Osteocyte (in vitro differentiated cells): Measurements from ENCODE around the gene ITFG2. TPM values are rescaled to one million over a fixed set of nuclear protein-coding genes. Genes with fewer than 3 reads are reported as not detected.
"Not testable (repeated sequence)": the region's sequence is repeated elsewhere in the genome, so short reads cannot be mapped to it uniquely, and the experiment has no call there.

ENCODE experiments used
- DNase-seq: peaks from one replicate; pipeline ENCODE4 v3.0.0; 2021; ENCODE audit warnings: mixed read lengths; ENCODE audit not compliant: unreplicated experiment; ENCODE audit errors: extremely low spot score
- H3K27ac Mint-ChIP-seq: one replicate; pipeline ENCODE4 v1.8.0; 2021; ENCODE audit warnings: mild to moderate bottlenecking, mixed read lengths; ENCODE audit not compliant: unreplicated experiment
- H3K27me3 Mint-ChIP-seq: one replicate; pipeline ENCODE4 v1.8.0; 2021; ENCODE audit warnings: mixed read lengths; ENCODE audit not compliant: unreplicated experiment
- H3K36me3 Mint-ChIP-seq: one replicate; pipeline ENCODE4 v1.8.0; 2021; ENCODE audit warnings: mixed read lengths; ENCODE audit not compliant: unreplicated experiment
- H3K4me1 Mint-ChIP-seq: one replicate; pipeline ENCODE4 v1.8.0; 2021; ENCODE audit warnings: mixed read lengths; ENCODE audit not compliant: unreplicated experiment
- H3K4me3 Mint-ChIP-seq: one replicate; pipeline ENCODE4 v1.8.0; 2021; ENCODE audit warnings: mild to moderate bottlenecking, moderate library complexity, mixed read lengths; ENCODE audit not compliant: unreplicated experiment
- H3K9me3 Mint-ChIP-seq: one replicate; pipeline ENCODE4 v1.8.0; 2021; ENCODE audit warnings: mixed read lengths; ENCODE audit not compliant: unreplicated experiment
- total RNA-seq: library from RNA; stranded (reverse); gene quantifications from 2 replicates; pipeline ENCODE4 v1.2.1, GENCODE V29; 2021
- TF ChIP-seq, protein P1 (sequence below): fragments of 200-600 bp; sonication (generic); IDR thresholded peaks from 2 replicates; pipeline ENCODE4 v1.5.0; 2021; ENCODE audit warnings: antibody characterized with exemption, mild to moderate bottlenecking, moderate library complexity

The ITFG2 gene
- total RNA-seq, 1 donor from 2014 or later: 35.4 TPM

DNA sequence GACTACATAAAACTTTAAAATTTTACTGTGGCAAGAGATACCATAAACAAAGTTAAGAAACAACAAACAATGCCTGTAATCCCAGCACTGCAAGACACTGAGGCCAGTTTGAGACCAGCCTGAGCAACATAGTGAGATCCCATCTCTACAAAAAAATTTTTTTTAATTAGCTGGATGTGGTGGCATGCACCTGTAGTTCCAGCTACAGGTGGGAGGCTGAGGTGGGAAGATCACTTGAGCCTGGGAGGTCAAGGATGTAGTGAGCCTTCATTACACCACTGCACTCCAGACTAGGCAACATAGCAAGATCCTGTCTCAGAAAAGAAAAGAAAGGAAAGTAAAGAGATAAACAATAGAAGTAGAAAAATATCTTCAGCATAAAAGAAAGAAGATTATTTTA lies 47.7 kb downstream of the ITFG2 start:
- H3K27ac Mint-ChIP-seq: no peak overlapping the region
- no peaks in the 10 kb centered on the region for H3K9me3 Mint-ChIP-seq
- DNase-seq: no peak
- H3K4me1 Mint-ChIP-seq: peaks cover 2% of the 10 kb centered on the region
- H3K36me3 Mint-ChIP-seq: peaks cover 5% of the 10 kb centered on the region
- TF ChIP-seq, protein P1, sequence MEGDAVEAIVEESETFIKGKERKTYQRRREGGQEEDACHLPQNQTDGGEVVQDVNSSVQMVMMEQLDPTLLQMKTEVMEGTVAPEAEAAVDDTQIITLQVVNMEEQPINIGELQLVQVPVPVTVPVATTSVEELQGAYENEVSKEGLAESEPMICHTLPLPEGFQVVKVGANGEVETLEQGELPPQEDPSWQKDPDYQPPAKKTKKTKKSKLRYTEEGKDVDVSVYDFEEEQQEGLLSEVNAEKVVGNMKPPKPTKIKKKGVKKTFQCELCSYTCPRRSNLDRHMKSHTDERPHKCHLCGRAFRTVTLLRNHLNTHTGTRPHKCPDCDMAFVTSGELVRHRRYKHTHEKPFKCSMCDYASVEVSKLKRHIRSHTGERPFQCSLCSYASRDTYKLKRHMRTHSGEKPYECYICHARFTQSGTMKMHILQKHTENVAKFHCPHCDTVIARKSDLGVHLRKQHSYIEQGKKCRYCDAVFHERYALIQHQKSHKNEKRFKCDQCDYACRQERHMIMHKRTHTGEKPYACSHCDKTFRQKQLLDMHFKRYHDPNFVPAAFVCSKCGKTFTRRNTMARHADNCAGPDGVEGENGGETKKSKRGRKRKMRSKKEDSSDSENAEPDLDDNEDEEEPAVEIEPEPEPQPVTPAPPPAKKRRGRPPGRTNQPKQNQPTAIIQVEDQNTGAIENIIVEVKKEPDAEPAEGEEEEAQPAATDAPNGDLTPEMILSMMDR: no peak
- no peak overlapping the region for H3K4me3 Mint-ChIP-seq
- no peaks in the 10 kb centered on the region for H3K27me3 Mint-ChIP-seq

DNA sequence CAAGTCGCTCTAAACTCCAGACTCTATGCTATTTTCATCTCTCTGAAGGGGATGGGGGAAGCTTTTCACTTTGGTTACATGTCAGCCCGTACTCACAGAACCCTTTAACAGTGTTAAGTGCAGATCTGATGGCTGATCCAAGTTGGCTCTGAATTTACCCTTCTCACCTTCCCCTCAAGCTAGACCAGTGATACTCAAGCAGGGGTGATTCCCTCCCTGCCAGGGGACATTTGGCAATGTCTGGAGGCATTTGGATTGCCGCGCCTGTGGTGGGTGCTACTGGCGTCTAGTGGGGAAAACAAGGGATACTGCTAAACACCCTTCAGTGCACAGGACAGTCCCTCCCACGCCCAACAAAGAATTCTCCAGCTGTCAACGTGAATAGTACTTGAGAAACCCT lies 50.4 kb downstream of the ITFG2 start:
- H3K27me3 Mint-ChIP-seq: no peaks in the 10 kb centered on the region
- H3K4me1 Mint-ChIP-seq: peaks cover 2% of the 10 kb centered on the region
- H3K4me3 Mint-ChIP-seq: no peak overlapping the region
- no peak for DNase-seq
- TF ChIP-seq, protein P1: no peak
- H3K36me3 Mint-ChIP-seq: peaks cover 7% of the 10 kb centered on the region
- no peak overlapping the region for H3K27ac Mint-ChIP-seq
- no peaks in the 10 kb centered on the region for H3K9me3 Mint-ChIP-seq

DNA sequence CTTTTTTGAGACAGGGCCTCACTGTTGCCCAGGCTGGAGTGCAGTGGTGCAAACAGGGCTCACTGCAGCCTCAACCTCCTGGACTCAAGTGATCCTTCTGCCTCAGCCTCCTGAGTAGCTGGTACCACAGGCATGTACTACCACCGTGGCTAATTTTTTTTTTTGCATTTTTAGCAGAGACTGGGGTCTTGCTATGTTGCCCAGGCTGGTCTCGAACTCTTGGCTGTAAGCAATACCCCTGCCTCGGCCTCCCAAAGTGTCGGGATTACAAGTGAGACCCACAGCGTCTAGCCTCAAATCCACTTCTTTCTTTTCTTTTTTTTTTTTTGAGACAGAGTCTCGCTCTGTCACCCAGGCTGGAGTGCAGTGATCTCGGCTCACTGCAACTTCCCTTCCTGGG lies 50.9 kb downstream of the ITFG2 start:
- not testable (repeated sequence) for DNase-seq, H3K4me1 Mint-ChIP-seq, H3K36me3 Mint-ChIP-seq, H3K27me3 Mint-ChIP-seq, H3K4me3 Mint-ChIP-seq, H3K9me3 Mint-ChIP-seq, H3K27ac Mint-ChIP-seq

DNA sequence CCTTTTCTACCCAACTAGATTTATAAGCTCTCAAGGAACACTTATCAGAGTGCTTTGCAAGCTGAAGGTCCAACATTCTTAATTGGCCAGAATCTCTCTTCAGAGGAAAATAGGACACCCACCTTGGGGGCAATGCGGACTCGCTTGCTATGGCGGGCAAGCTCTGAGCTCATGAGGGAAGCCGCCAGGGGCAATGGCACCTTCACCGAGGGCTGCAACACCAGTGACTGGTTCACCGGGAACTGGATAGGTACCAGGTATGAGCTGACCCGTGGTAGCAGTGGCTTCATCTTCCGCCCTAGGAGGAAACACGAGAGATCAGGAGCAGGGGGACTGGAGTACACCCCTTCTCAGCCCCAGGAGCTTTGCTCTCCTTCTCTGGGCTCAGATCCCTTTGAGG lies 51.7 kb downstream of the ITFG2 start:
- Mint-ChIP-seq H3K4me1 (peaks cover 5% of the 10 kb centered on the region), H3K9me3 (no peaks in the 10 kb centered on the region), H3K27ac (no peak overlapping the region), H3K36me3 (peaks cover 7% of the 10 kb centered on the region), H3K4me3 (no peak overlapping the region), H3K27me3 (no peaks in the 10 kb centered on the region)
- TF ChIP-seq, protein P1: no peak
- DNase-seq: no peak

DNA sequence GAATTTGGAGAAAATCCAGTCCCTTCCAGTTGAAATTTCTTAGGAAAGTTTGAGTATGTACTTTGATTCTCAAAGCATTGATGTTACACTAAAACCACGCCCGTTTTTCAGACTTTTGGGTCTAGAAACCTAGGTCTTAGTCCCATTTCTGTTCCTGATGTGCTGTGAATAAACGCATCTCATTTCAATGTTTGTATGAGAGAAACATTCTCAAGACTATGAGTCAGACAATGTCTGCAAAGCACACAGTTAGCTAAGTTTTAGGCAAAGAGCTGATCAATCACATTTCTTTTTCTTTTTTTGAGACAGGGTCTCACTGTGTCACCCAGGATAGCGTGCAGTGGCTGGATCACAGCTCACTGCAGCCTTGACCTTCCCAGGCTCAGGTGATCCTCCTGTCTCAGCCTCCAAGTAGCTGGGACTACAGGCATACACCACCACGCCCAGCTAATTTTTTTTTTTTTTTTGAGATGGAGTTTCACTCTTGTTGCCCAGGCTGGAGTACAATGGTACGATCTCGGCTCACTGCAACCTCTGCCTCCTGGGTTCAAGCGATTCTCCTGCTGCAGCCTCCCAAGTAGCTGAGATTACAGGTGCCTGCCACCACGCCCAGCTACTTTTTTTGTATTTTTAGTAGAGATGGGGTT lies 56.6 kb downstream of the ITFG2 start:
- not testable (repeated sequence) for H3K27ac Mint-ChIP-seq, H3K4me3 Mint-ChIP-seq, DNase-seq, H3K27me3 Mint-ChIP-seq, H3K4me1 Mint-ChIP-seq, H3K9me3 Mint-ChIP-seq, H3K36me3 Mint-ChIP-seq

Other genes starting within 250 kb of the ITFG2 start
- 42.1 and 43.3 TPM in 2 replicates for gene FKBP4, start 17.7 kb upstream of the ITFG2 start, total RNA-seq
- 0.13 TPM in 1 of 2 replicates, not detected in the other for gene NRIP2, start 22.4 kb downstream of the ITFG2 start, total RNA-seq
- not detected in 2 replicates for gene TEX52, start 44.4 kb downstream of the ITFG2 start, total RNA-seq
- 14.9 and 17.4 TPM in 2 replicates for gene FOXM1, start 64.5 kb downstream of the ITFG2 start, total RNA-seq
- gene RHNO1, start 64.6 kb downstream of the ITFG2 start, total RNA-seq: 18.8 and 24.5 TPM in 2 replicates
- gene TULP3, start 78.2 kb downstream of the ITFG2 start, total RNA-seq: 30.8 and 31.2 TPM in 2 replicates
- 28.9 and 30.0 TPM in 2 replicates for gene TEAD4, start 146.7 kb downstream of the ITFG2 start, total RNA-seq